Astrocyte (in vitro differentiated cells and primary cell): ENCODE results near the gene LRSAM1.

ENCODE experiments used
- CTCF ChIP-seq: IDR thresholded peaks from 2 replicates; pipeline ENCODE4 v1.5.1; 2011; ENCODE audit warnings: low read depth, mild to moderate bottlenecking, inconsistent platforms, low read length, moderate library complexity; ENCODE audit not compliant: insufficient read depth
- EZH2 ChIP-seq: IDR thresholded peaks from 2 replicates; pipeline ENCODE4 v1.6.1; 2012; ENCODE audit warnings: mild to moderate bottlenecking, low read length, inconsistent platforms; ENCODE audit not compliant: insufficient read depth

- no peak for TF ChIP-seq CTCF
- TF ChIP-seq EZH2 = no peak
Measured at GRCh38 chr9:127488946-127489345, 37.6 kb downstream of the LRSAM1 start.
